ENCODE data around the gene PRDM11.

DNA sequence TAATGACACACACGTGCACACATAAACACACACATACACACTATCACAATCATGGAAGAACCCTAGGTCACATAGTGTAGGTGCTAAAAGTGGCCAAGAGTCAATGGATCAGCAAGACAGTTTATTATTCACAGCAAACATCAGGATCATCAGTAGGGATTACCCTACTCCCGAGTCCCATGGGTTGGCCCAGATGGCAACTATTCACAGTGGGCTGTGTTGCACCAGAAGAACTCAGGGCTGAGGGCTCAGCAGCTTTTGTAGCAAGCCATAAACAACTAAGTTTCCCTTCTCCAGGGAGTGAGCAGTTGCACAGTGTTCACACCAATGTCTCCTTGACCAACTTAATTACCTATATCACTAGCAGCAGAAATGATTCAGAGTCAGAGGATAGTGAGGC lies 20.8 kb downstream of the PRDM11 start:
- TF ChIP-seq, protein P1, sequence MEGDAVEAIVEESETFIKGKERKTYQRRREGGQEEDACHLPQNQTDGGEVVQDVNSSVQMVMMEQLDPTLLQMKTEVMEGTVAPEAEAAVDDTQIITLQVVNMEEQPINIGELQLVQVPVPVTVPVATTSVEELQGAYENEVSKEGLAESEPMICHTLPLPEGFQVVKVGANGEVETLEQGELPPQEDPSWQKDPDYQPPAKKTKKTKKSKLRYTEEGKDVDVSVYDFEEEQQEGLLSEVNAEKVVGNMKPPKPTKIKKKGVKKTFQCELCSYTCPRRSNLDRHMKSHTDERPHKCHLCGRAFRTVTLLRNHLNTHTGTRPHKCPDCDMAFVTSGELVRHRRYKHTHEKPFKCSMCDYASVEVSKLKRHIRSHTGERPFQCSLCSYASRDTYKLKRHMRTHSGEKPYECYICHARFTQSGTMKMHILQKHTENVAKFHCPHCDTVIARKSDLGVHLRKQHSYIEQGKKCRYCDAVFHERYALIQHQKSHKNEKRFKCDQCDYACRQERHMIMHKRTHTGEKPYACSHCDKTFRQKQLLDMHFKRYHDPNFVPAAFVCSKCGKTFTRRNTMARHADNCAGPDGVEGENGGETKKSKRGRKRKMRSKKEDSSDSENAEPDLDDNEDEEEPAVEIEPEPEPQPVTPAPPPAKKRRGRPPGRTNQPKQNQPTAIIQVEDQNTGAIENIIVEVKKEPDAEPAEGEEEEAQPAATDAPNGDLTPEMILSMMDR (IDR thresholded peaks at IDR 0.05): no peak
- no peak for TF ChIP-seq POLR2A (IDR thresholded peaks at IDR 0.05)

Data from body of pancreas (tissue), 4 donors.